Fibroblast of mammary gland (primary cell): ENCODE results near the gene NPHP3.

ENCODE experiments used
- DNase-seq: peaks from one replicate; pipeline ENCODE4 v3.0.0-alpha.2; 2010; ENCODE audit warnings: low read depth
- H3K4me3 ChIP-seq: 2 replicates; pipeline ENCODE4 v1.5.1; 2011; ENCODE audit warnings: low read depth, mild to moderate bottlenecking, low read length, moderate library complexity; ENCODE audit not compliant: control insufficient read depth
- CTCF ChIP-seq: conservative IDR thresholded peaks from 2 replicates; pipeline ENCODE4 v1.5.1; 2011; ENCODE audit warnings: low read depth, low read length, inconsistent platforms; ENCODE audit not compliant: control insufficient read depth, insufficient read depth

Gene NPHP3

GRCh38 chr3:132738314-132738713, 16.1 kb upstream of the NPHP3 start:
- no peak for TF ChIP-seq CTCF
- DNase-seq: no peak
- H3K4me3 ChIP-seq: no peak overlapping the region

GRCh38 chr3:132735589-132735988, 13.4 kb upstream of the NPHP3 start:
- H3K4me3 ChIP-seq: no peak overlapping the region
- DNase-seq: no peak
- TF ChIP-seq CTCF: no peak

- H3K4me3 ChIP-seq: no peak overlapping the region
- TF ChIP-seq CTCF: peak; percentile 46
- peak; percentile 63 for DNase-seq
These were observed 8.8 kb upstream of the NPHP3 start for GRCh38 chr3:132730891-132731580.

- DNase-seq: peak; percentile 41
- H3K4me3 ChIP-seq: no peak overlapping the region
- peak; percentile 63 for TF ChIP-seq CTCF
These were observed 4.2 kb upstream of the NPHP3 start for GRCh38 chr3:132726341-132726823.

GRCh38 chr3:132723024-132723950, 1.1 kb upstream of the NPHP3 start:
- TF ChIP-seq CTCF: no peak
- DNase-seq: no peak
- peak overlapping the region; percentile 73 for H3K4me3 ChIP-seq

- H3K4me3 ChIP-seq: peak overlapping the region; percentile 81
- peak; percentile 18 for TF ChIP-seq CTCF
- DNase-seq: peak; percentile 62
These were observed 587 bp downstream of the NPHP3 start for GRCh38 chr3:132721479-132722164.
